CD14-positive monocyte (primary cell): ENCODE data around the gene FBLL1. TPM values are rescaled to one million over a fixed set of nuclear protein-coding genes. Genes with fewer than 3 reads are reported as not detected.

Experiments
- DNase-seq, 3 donors: peaks; one replicate each; pipeline ENCODE4 v3.0.0-alpha.2; 2011 to 2022
- H2AFZ ChIP-seq: 2 replicates; pipeline ENCODE4 v1.6.0; 2012; ENCODE audit warnings: mild to moderate bottlenecking, low read depth, low read length, inconsistent platforms; ENCODE audit not compliant: insufficient read depth, poor library complexity, severe bottlenecking
- H3K27ac ChIP-seq, 2 donors: 1 replicate in 1 of 2; 2 replicates in 1 of 2; pipeline ENCODE4 v1.5.1; 2012 to 2013; ENCODE audit warnings: low read length in 2 of 2, control low read depth in 1 of 2, inconsistent platforms in 1 of 2, low read depth in 1 of 2, mild to moderate bottlenecking in 1 of 2
- H3K27me3 ChIP-seq, 2 donors: one replicate each; pipeline versions ENCODE4 v1.6.0 to v1.6.1; 2011 to 2013; ENCODE audit warnings: low read length in 2 of 2; ENCODE audit not compliant: control insufficient read depth in 2 of 2, insufficient read depth in 2 of 2
- H3K36me3 ChIP-seq, 2 donors: replicated peaks in 1 of 2; 1 replicate in 1 of 2; 2 replicates in 1 of 2; pipeline versions ENCODE4 v1.5.1 to v1.6.1; 2012 to 2013; ENCODE audit warnings: low read length in 2 of 2, control low read depth in 1 of 2, inconsistent platforms in 1 of 2, mild to moderate bottlenecking in 1 of 2; ENCODE audit not compliant: insufficient read depth in 2 of 2, control insufficient read depth in 1 of 2
- H3K4me1 ChIP-seq, 2 donors: 1 replicate in 1 of 2; 2 replicates in 1 of 2; pipeline versions ENCODE4 v1.5.1 to v1.6.1; 2012 to 2013; ENCODE audit warnings: low read length in 2 of 2, control low read depth in 1 of 2, inconsistent platforms in 1 of 2, mild to moderate bottlenecking in 1 of 2, moderate library complexity in 1 of 2; ENCODE audit not compliant: insufficient read depth in 2 of 2, control insufficient read depth in 1 of 2
- H3K4me2 ChIP-seq: replicated peaks from 2 replicates; pipeline ENCODE3; 2012; ENCODE audit warnings: low read length, moderate library complexity, mild to moderate bottlenecking; ENCODE audit not compliant: poor library complexity, severe bottlenecking; ENCODE audit errors: extremely low read depth
- H3K4me3 ChIP-seq, 3 experiments: fragments of 200-600 bp in 1 of 3; sonication (generic) in 1 of 3; replicated peaks in 1 of 3; 1 replicate in 2 of 3; 2 replicates in 1 of 3; pipeline ENCODE4 v1.5.1; 2011 to 2013; ENCODE audit warnings: low read length in 3 of 3, mild to moderate bottlenecking in 3 of 3, control low read depth in 2 of 3, low read depth in 2 of 3, inconsistent platforms in 1 of 3, moderate library complexity in 1 of 3
- H3K79me2 ChIP-seq: 2 replicates; pipeline ENCODE4 v1.6.0; 2012; ENCODE audit warnings: mild to moderate bottlenecking, control low read depth, inconsistent platforms, low read length, moderate library complexity; ENCODE audit not compliant: insufficient read depth
- H3K9ac ChIP-seq: 2 replicates; pipeline ENCODE4 v1.6.0; 2017; ENCODE audit warnings: low read length, mild to moderate bottlenecking; ENCODE audit not compliant: insufficient read depth, poor library complexity, severe bottlenecking
- H3K9me3 ChIP-seq, 2 donors: replicated peaks in 1 of 2; 1 replicate in 1 of 2; 2 replicates in 1 of 2; pipeline versions ENCODE4 v1.5.1 to v1.6.1; 2012 to 2013; ENCODE audit warnings: low read length in 2 of 2, control low read depth in 1 of 2; ENCODE audit not compliant: control insufficient read depth in 1 of 2, insufficient read depth in 1 of 2
- H4K20me1 ChIP-seq: 2 replicates; pipeline ENCODE4 v1.6.0; 2012; ENCODE audit warnings: mild to moderate bottlenecking, low read length, control low read depth, moderate library complexity; ENCODE audit not compliant: insufficient read depth
- H3K27ac Mint-ChIP-seq, 7 donors: one replicate each; pipeline ENCODE4 v1.8.0; 2020; ENCODE audit warnings: mild to moderate bottlenecking in 7 of 7, mixed read lengths in 7 of 7, moderate library complexity in 6 of 7, inconsistent platforms in 2 of 7
- H3K27me3 Mint-ChIP-seq, 3 donors: one replicate each; pipeline ENCODE4 v1.8.0; 2021 to 2022; ENCODE audit warnings: low read depth in 3 of 3, mild to moderate bottlenecking in 3 of 3, mixed read lengths in 3 of 3, moderate library complexity in 3 of 3, inconsistent platforms in 1 of 3
- H3K36me3 Mint-ChIP-seq, 2 donors: one replicate each; pipeline ENCODE4 v1.8.0; 2020; ENCODE audit warnings: mixed read lengths in 2 of 2, inconsistent platforms in 1 of 2, mild to moderate bottlenecking in 1 of 2
- H3K4me1 Mint-ChIP-seq: one replicate; pipeline ENCODE4 v1.8.0; 2020; ENCODE audit warnings: mild to moderate bottlenecking, mixed read lengths
- H3K4me3 Mint-ChIP-seq, 2 donors: one replicate each; pipeline ENCODE4 v1.8.0; 2020; ENCODE audit warnings: mild to moderate bottlenecking in 2 of 2, mixed read lengths in 2 of 2, moderate library complexity in 1 of 2
- H3K9me3 Mint-ChIP-seq, 7 donors: one replicate each; pipeline ENCODE4 v1.8.0; 2020 to 2022; ENCODE audit warnings: mixed read lengths in 7 of 7, mild to moderate bottlenecking in 6 of 7, moderate library complexity in 6 of 7, inconsistent platforms in 2 of 7
- WGBS: methylation state at CpG from one replicate; pipeline ENCODE4 v1.1.5; 2013; ENCODE audit warnings: missing lambda C conversion rate; ENCODE audit not compliant: insufficient coverage; 5-methylcytosine and 5-hydroxymethylcytosine counted together
- intact Hi-C, 2 donors: fragments of 100-400 bp; cut with micrococcal nuclease; formaldehyde crosslinking; loops; one replicate each; pipeline versions ENCODE4 v1.15.0 to v1.15.1; 2023
- polyA plus RNA-seq, 3 donors: library from polyadenylated mRNA; depleted of rRNA in 1 of 3; unstranded in 2 of 3; stranded (reverse) in 1 of 3; fragments of 300-500 nt in 2 of 3; fragments of >200 nt in 1 of 3; fragmentation: Illumina TruSeq in 2 of 3; gene quantifications; 1 replicate in 2 of 3; 2 replicates in 1 of 3; pipeline ENCODE4 v1.2.3, GENCODE V29; 2012 to 2021
- TF ChIP-seq, protein P1 (sequence below): fragments of 200-600 bp; IDR thresholded peaks from one replicate; pipeline ENCODE4 v1.8.0; 2022; ENCODE audit warnings: antibody characterized with exemption, mild to moderate bottlenecking

FBLL1 gene
- polyA plus RNA-seq, 3 donors, result 0.08 TPM; not detected in 2

DNA sequence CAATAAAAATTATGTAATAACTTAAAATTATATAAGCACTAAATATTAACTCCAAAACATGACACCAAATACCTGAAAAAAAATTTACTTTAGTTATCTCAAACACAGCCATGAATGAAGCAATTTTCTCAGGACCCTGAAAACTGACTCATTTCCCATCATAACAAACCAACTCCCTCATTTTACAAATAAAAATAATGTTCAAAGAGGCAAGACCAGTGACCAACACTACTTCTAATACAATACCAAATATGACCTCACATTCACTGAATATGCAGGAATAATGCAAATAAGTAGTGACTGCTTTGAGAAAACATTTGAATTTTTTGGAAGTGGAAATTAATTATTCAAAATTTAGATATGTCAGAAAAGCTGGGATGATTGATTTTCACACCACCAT, 21.6 kb downstream of the FBLL1 start:
- no peak overlapping the region for H3K27ac ChIP-seq
- H3K4me2 ChIP-seq, result no peak overlapping the region
- no peaks in the 10 kb centered on the region for H3K27me3 ChIP-seq
- H3K9ac ChIP-seq, result no peak overlapping the region
- H3K4me3 Mint-ChIP-seq, result no peak overlapping the region
- no peaks in the 10 kb centered on the region for H3K79me2 ChIP-seq
- H3K36me3 Mint-ChIP-seq, result peaks cover 34 to 53% of the 10 kb centered on the region in 2 donors
- H3K9me3 ChIP-seq, result no peaks in the 10 kb centered on the region
- no peaks in the 10 kb centered on the region for H3K27me3 Mint-ChIP-seq
- DNase-seq, result no peak
- no peak overlapping the region for H2AFZ ChIP-seq
- H3K4me1 ChIP-seq, result no peaks in the 10 kb centered on the region
- no peaks in the 10 kb centered on the region for H3K9me3 Mint-ChIP-seq
- H4K20me1 ChIP-seq, result peaks cover 12% of the 10 kb centered on the region
- TF ChIP-seq, protein P1, sequence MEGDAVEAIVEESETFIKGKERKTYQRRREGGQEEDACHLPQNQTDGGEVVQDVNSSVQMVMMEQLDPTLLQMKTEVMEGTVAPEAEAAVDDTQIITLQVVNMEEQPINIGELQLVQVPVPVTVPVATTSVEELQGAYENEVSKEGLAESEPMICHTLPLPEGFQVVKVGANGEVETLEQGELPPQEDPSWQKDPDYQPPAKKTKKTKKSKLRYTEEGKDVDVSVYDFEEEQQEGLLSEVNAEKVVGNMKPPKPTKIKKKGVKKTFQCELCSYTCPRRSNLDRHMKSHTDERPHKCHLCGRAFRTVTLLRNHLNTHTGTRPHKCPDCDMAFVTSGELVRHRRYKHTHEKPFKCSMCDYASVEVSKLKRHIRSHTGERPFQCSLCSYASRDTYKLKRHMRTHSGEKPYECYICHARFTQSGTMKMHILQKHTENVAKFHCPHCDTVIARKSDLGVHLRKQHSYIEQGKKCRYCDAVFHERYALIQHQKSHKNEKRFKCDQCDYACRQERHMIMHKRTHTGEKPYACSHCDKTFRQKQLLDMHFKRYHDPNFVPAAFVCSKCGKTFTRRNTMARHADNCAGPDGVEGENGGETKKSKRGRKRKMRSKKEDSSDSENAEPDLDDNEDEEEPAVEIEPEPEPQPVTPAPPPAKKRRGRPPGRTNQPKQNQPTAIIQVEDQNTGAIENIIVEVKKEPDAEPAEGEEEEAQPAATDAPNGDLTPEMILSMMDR, result no peak
- H3K4me3 ChIP-seq, result no peak overlapping the region
- H3K27ac Mint-ChIP-seq, result peak overlapping the region in 1 of 7 donors; percentile 20
- H3K4me1 Mint-ChIP-seq, result no peaks in the 10 kb centered on the region
- H3K36me3 ChIP-seq, result peaks cover 16 to 66% of the 10 kb centered on the region in 2 donors
- intact Hi-C loops, result no loop called here

DNA sequence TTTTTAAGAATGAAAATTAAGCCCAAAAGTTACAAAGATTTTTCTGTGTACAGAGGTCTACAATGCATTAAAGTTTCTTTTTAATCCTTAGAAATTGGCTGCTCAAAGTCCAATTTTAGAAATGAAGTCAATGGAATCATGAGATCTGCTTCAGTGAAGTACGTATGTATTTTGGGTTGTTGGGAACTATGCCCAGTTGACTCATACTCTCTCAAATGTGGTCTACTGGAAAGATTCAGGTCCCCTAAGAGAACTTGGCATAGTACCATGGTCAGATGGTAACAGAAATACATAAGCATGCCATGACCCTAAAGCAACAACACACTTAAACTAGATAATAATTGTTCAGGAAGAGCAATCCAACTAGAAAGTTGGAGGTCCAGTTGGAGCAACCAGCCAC, 23.0 kb downstream of the FBLL1 start:
- intact Hi-C loops, result no loop called here
- H3K36me3 ChIP-seq, result peaks cover 23 to 79% of the 10 kb centered on the region in 2 donors
- H3K27me3 ChIP-seq, result no peaks in the 10 kb centered on the region
- peaks cover 5% of the 10 kb centered on the region for H3K79me2 ChIP-seq
- no peak overlapping the region for H3K27ac ChIP-seq
- H3K4me2 ChIP-seq, result no peak overlapping the region
- Mint-ChIP-seq H3K36me3 (peaks cover 41 to 58% of the 10 kb centered on the region in 2 donors), H3K9me3 (no peaks in the 10 kb centered on the region), H3K27ac (no peak overlapping the region), H3K27me3 (no peaks in the 10 kb centered on the region), H3K4me1 (peaks cover 4% of the 10 kb centered on the region), H3K4me3 (no peak overlapping the region)
- no CpG with 5 or more reads among the region's 1 CpG for WGBS
- no peak for DNase-seq
- H3K4me1 ChIP-seq, result no peaks in the 10 kb centered on the region
- no peak overlapping the region for H3K9ac ChIP-seq
- H3K4me3 ChIP-seq, result no peak overlapping the region
- peaks cover 18% of the 10 kb centered on the region for H4K20me1 ChIP-seq
- H3K9me3 ChIP-seq, result no peaks in the 10 kb centered on the region
- TF ChIP-seq, protein P1, result no peak
- no peak overlapping the region for H2AFZ ChIP-seq
